Astrocyte of the spinal cord (primary cell): ENCODE data around the gene HOXA3.

Experiments used
- DNase-seq: peaks from one replicate; pipeline ENCODE4 v3.0.0; 2011; ENCODE audit warnings: low read depth, low spot score
- H3K4me3 ChIP-seq: 2 replicates; pipeline ENCODE4 v1.5.1; 2011; ENCODE audit warnings: low read depth, mild to moderate bottlenecking, low read length, moderate library complexity
- CTCF ChIP-seq: IDR thresholded peaks from 2 replicates; pipeline ENCODE4 v1.5.1; 2012; ENCODE audit warnings: low read depth, mild to moderate bottlenecking, low read length, inconsistent platforms
- in situ Hi-C: cut with HindIII; loops from 2 replicates; pipeline ENCODE4 v1.10.0; 2017; ENCODE audit warnings: low sequenced_read_pairs

The HOXA3 gene

DNA sequence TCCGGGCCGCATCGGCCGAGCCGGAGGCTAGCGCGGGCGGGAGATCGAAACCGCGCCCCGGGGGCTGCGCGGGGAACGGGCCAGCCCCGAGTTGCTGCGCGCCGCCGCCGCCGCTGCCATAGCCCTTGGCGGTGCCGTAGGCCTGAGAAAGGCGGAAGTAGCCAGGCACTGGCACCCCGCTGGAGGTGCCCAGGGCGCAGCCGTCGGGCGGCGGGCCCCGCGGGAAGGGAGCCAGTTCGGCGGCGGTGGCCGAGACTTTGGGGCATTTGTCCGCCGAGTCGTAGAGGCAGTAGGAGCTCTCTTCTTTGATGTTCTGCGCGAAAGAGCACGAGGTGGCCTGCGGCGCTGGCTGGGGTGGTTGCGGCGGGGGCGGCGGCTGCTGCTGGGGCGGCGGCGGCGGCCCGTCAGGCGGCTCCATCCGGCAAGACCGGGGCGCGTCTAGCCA, 21.1 kb upstream of the HOXA3 start:
- no peak for DNase-seq
- in situ Hi-C loops, result loop anchor here (25.0 kb wide), 1 partner anchor 786 kb away; no protein-coding TSS in a partner anchor
- TF ChIP-seq CTCF, result no peak
- peak overlapping the region; percentile 15 for H3K4me3 ChIP-seq

DNA sequence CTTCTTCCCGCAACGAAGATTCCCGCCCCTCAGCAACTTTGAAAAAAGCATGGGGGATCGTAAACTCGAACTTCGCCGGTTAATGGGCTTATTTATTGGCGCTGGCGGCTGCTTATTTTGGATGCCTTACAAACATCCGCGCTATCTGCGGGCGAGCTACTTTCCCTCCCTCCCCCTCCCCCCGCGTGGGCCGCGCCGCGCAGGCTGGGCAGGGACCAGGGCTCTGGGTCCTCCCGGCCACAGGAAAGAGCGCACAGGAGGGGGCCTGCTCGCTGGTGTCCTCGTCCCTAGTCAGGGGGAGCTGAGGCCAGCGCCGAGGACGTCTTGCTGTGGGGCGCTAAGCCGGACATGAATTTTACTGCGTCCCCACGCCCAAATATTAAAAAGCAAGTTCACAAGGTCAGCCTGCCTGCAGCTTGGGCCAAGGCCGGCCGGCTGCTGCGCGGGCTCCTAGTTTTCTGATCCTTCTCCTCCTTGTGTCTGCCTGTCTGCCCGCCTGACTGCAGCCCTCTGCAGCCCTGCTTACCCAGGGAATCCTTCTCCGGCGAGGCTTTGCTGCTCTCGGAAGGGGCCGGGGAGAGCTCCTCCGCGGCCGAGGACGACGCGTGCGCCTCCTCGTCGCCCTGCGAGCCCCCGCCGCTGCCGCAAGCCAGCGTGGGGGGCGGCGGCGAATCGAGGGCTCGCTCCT, 20.6 kb upstream of the HOXA3 start:
- H3K4me3 ChIP-seq, result peak overlapping the region; percentile 23
- in situ Hi-C loops, result loop anchor here (25.0 kb wide), 1 partner anchor 786 kb away; no protein-coding TSS in a partner anchor
- no peak for TF ChIP-seq CTCF
- peak; percentile 28 for DNase-seq

GRCh38 chr7:27172315-27172774, 20.0 kb upstream of the HOXA3 start:
- DNase-seq, result no peak
- H3K4me3 ChIP-seq, result peak overlapping the region; percentile 23
- in situ Hi-C loops, result loop anchor here (25.0 kb wide), 1 partner anchor 785 kb away; no protein-coding TSS in a partner anchor
- TF ChIP-seq CTCF, result no peak

DNA sequence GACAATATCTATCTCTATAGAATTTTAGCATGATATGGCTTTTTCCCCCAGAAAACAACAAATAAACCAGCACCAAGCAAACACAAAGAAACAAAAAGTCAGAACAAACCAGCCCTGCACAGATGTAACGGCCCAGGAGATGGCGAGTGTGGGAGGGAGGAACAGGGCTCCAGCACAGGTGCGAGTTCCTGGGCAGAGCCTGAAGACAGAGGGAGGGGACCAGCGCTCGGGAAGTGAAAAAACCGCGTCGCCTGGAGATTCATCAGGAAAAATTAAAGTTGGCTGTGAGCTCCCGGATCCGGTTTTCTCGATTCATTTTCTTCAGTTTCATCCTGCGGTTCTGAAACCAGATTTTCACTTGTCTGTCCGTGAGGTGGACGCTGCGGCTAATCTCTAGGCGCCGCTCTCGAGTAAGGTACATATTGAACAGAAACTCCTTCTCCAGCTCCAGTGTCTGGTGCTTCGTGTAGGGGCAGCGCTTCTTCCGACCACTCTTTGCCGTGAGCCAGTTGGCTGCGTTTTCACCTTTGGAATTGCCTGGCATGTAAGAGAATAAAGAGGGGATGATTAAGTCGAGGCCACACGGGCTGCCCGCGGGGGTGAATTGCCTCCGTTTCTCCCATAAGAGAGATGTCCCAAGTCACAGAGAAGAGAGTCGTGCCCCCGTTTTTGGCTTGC, 19.4 kb upstream of the HOXA3 start:
- H3K4me3 ChIP-seq, result peak overlapping the region; percentile 17
- DNase-seq, result no peak
- in situ Hi-C loops, result loop anchor here (25.0 kb wide), 1 partner anchor 784 kb away; no protein-coding TSS in a partner anchor
- no peak for TF ChIP-seq CTCF

DNA sequence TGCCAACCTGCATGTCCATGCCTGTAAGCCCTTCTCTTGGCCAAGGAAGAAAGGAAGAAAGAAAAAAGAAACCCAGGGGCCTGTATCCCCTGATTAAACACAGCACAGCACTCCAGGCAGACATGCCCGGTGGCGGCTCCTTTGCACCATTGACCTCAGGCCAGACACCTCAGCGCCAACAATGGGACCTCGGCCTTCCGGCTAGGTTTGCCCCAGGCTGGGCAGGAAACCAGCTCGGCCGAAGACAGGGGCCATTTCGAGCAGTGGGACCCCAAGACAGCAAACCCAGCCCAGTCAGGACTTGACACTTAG, 18.9 kb upstream of the HOXA3 start:
- TF ChIP-seq CTCF, result no peak
- DNase-seq, result no peak
- in situ Hi-C loops, result loop anchor here (25.0 kb wide), 1 partner anchor 784 kb away; no protein-coding TSS in a partner anchor
- H3K4me3 ChIP-seq, result peak overlapping the region; percentile 17

- DNase-seq, result no peak
- in situ Hi-C loops, result loop anchor here (25.0 kb wide), 1 partner anchor 783 kb away; no protein-coding TSS in a partner anchor
- TF ChIP-seq CTCF, result no peak
- peak overlapping the region; percentile 22 for H3K4me3 ChIP-seq
Measured at GRCh38 chr7:27170426-27171324, 18.3 kb upstream of the HOXA3 start.
